PFSK-1 (cell line): ENCODE results near the gene CTBP2.

ENCODE experiments used
- FOXP2 ChIP-seq: optimal IDR thresholded peaks from 2 replicates; pipeline ENCODE3; 2011; ENCODE audit warnings: borderline replicate concordance, control low read depth, inconsistent platforms; ENCODE audit not compliant: insufficient read depth; ENCODE audit errors: extremely low read length, extremely low read depth
- POLR2AphosphoS5 ChIP-seq: IDR thresholded peaks from 2 replicates; pipeline ENCODE4 v1.6.1; 2012; ENCODE audit warnings: low read depth, mild to moderate bottlenecking, control low read depth, low read length, moderate library complexity
- SIN3A ChIP-seq: IDR thresholded peaks from 2 replicates; pipeline ENCODE4 v1.6.1; 2012; ENCODE audit warnings: mild to moderate bottlenecking, low read length, moderate library complexity, borderline replicate concordance; ENCODE audit not compliant: insufficient read depth
- TAF1 ChIP-seq: IDR thresholded peaks from 2 replicates; pipeline ENCODE4 v1.6.1; 2012; ENCODE audit warnings: low read length, control low read depth, borderline replicate concordance; ENCODE audit not compliant: insufficient read depth
- TF ChIP-seq, protein P1 (sequence below), 2 experiments: IDR thresholded peaks; 2 replicates each; pipeline versions ENCODE4 v1.6.1 to v1.8.0; 2011 to 2012; ENCODE audit warnings: low read depth in 2 of 2, low read length in 2 of 2, control low read depth in 1 of 2, inconsistent platforms in 1 of 2, mild to moderate bottlenecking in 1 of 2, moderate library complexity in 1 of 2; ENCODE audit not compliant: insufficient read depth in 1 of 2

The CTBP2 gene

GRCh38 chr10:125190946-125191345 lies 30.6 kb upstream of the CTBP2 start:
- TF ChIP-seq FOXP2, result no peak
- TF ChIP-seq, protein P1, sequence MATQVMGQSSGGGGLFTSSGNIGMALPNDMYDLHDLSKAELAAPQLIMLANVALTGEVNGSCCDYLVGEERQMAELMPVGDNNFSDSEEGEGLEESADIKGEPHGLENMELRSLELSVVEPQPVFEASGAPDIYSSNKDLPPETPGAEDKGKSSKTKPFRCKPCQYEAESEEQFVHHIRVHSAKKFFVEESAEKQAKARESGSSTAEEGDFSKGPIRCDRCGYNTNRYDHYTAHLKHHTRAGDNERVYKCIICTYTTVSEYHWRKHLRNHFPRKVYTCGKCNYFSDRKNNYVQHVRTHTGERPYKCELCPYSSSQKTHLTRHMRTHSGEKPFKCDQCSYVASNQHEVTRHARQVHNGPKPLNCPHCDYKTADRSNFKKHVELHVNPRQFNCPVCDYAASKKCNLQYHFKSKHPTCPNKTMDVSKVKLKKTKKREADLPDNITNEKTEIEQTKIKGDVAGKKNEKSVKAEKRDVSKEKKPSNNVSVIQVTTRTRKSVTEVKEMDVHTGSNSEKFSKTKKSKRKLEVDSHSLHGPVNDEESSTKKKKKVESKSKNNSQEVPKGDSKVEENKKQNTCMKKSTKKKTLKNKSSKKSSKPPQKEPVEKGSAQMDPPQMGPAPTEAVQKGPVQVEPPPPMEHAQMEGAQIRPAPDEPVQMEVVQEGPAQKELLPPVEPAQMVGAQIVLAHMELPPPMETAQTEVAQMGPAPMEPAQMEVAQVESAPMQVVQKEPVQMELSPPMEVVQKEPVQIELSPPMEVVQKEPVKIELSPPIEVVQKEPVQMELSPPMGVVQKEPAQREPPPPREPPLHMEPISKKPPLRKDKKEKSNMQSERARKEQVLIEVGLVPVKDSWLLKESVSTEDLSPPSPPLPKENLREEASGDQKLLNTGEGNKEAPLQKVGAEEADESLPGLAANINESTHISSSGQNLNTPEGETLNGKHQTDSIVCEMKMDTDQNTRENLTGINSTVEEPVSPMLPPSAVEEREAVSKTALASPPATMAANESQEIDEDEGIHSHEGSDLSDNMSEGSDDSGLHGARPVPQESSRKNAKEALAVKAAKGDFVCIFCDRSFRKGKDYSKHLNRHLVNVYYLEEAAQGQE (IDR thresholded peaks at IDR 0.05; ENCODE audit: insufficient read depth in 1 of 2, low read depth in 2 of 2, low read length in 2 of 2), result no peak

DNA sequence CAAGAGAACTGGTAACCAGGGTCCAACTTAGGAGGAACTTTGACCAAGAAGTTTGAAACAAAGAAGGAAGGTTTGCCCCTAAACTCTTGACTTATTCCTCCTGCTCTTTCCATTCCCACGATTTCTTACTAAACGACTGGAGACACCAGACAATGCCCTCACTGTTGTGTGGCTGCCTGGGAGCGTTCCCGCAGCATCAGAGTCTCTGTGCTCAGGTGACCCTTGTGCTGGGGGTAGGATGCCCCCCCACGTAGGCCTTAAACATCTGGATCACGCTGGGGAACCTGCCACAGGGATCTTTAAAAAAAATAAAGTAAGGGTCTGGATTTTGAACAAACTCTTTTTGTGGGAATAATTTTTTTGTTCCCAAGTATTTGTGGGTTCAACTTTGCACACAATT lies 30.1 kb upstream of the CTBP2 start:
- TF ChIP-seq TAF1 (no peak), POLR2AphosphoS5 (no peak), SIN3A (no peak), FOXP2 (no peak)
- TF ChIP-seq, protein P1 (IDR thresholded peaks at IDR 0.05; ENCODE audit: insufficient read depth in 1 of 2, low read depth in 2 of 2, low read length in 2 of 2), result no peak

DNA sequence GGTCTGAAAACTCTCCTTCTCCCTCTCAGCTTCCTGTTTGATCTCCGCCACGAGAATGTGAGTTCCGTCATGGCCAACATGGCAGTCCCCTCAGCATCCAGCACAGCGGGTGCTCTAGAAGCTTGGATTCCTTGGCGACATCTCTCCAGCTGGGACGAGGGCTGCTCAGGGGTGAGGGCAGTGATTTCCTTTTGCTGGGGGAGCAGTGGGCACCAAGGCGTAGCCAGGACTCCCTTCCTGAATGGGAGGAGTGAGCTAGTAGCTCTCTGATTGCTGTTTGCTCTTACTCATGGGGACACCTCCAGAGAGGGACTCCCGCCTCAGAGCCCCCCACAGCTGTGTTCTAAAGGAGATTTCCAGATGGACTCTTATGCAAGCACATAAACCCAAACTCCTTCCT lies 28.8 kb upstream of the CTBP2 start:
- TF ChIP-seq, protein P1 (IDR thresholded peaks at IDR 0.05; ENCODE audit: insufficient read depth in 1 of 2, low read depth in 2 of 2, low read length in 2 of 2), result no peak
- TF ChIP-seq POLR2AphosphoS5 (no peak), FOXP2 (no peak), SIN3A (no peak), TAF1 (no peak)

DNA sequence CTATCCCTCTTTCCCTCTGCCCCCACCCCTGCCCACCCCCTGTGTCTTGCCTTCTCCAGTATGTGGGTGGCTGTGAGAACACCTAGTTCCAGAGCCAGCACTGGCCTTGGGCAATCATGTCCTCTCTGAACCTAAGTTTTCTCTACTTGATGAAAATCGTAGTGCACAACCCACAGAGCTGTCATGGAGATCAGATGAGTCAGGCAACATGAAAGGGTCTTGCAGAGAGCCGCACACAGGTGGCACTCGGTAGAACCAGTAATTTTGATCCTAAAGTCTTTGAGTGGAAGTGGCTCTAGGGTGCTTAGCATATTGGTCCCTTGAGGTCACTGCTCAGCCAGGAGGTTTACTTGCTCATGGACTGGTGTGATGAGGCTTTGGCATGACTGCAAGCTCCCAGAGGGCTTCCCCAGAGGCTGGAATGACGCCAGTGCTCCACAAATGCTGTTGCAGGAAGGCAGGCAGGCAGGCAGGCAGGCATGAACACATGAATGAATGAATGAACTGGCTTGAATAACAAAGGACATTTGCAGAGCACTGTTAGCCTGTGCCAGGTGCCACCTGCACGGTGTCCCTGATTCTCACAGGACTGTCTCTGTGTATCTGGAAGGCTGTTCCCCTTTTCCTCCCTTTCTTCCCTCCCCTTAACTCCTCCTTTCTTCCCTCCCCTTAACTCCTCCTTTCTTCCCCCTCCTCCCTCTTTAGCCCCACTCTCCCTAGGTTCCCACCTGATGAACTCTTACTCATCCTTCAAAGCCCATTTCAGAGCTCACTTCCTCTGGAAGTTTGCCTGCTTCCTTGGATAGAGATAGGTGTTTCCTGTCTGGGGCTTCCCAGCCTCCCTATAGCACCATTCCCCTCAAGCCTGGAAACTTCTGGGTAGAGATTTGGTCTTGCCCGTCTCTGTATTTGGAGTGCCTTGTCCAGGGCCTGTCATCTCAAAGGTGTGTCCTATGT lies 27.2 kb upstream of the CTBP2 start:
- no peak for TF ChIP-seq POLR2AphosphoS5
- TF ChIP-seq TAF1, result no peak
- TF ChIP-seq SIN3A, result no peak
- TF ChIP-seq, protein P1 (IDR thresholded peaks at IDR 0.05; ENCODE audit: insufficient read depth in 1 of 2, low read depth in 2 of 2, low read length in 2 of 2), result no peak
- no peak for TF ChIP-seq FOXP2
